BE2C (cell line): ENCODE data around the gene GSTA1.
"Not testable (repeated sequence)": the region's sequence is repeated elsewhere in the genome, so short reads cannot be mapped to it uniquely, and the experiment has no call there.

Source experiments
- DNase-seq: peaks from one replicate; pipeline ENCODE4 v3.0.0-alpha.2; 2020
- H3K27me3 ChIP-seq: fragments of 250-450 bp; sonication (Bioruptor Pico); 2 replicates; pipeline ENCODE4 v1.5.1; 2020; ENCODE audit warnings: mild to moderate bottlenecking
- H3K36me3 ChIP-seq: fragments of 250-450 bp; sonication (Bioruptor Pico); 2 replicates; pipeline ENCODE4 v1.5.1; 2020; ENCODE audit warnings: mild to moderate bottlenecking
- H3K4me1 ChIP-seq: fragments of 250-450 bp; sonication (Bioruptor Pico); 2 replicates; pipeline ENCODE4 v1.5.1; 2020
- H3K4me3 ChIP-seq: 2 replicates; pipeline ENCODE4 v1.5.1; 2011; ENCODE audit warnings: low read depth, low read length
- H3K9me3 ChIP-seq: fragments of 250-450 bp; sonication (Bioruptor Pico); 2 replicates; pipeline ENCODE4 v1.5.1; 2020
- CTCF ChIP-seq: IDR thresholded peaks from 2 replicates; pipeline ENCODE4 v1.5.1; 2012; ENCODE audit warnings: mild to moderate bottlenecking, low read depth, low read length

GSTA1 gene

GRCh38 chr6:52760105-52760765, 43.4 kb downstream of the GSTA1 start:
- no peak for TF ChIP-seq CTCF
- no peak for DNase-seq
- no peaks in the 10 kb centered on the region for H3K4me1 ChIP-seq
- H3K4me3 ChIP-seq = no peak overlapping the region
- H3K9me3 ChIP-seq = no peaks in the 10 kb centered on the region
- H3K36me3 ChIP-seq = no peaks in the 10 kb centered on the region
- no peaks in the 10 kb centered on the region for H3K27me3 ChIP-seq

DNA sequence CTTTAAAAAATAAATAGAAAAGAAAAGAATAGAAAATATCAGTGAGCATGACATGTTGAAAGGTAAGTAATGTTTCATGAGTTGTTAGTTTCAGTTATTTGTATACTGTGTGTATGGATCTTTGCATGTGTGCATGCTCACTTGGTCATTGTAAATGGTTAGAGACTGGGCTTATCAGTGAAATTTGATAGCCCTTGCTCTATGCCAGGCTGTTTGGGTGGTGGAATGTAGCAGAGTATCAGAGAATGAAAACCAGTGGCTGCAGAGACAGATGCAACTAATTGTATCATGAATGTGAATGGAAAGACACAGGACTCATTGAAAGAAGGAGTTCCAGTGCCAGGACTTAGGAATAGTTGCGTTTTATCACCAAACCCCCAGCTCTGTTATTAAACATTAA, 44.5 kb downstream of the GSTA1 start:
- no peaks in the 10 kb centered on the region for H3K36me3 ChIP-seq
- H3K9me3 ChIP-seq = no peaks in the 10 kb centered on the region
- H3K4me3 ChIP-seq = no peak overlapping the region
- DNase-seq = no peak
- TF ChIP-seq CTCF = no peak
- no peaks in the 10 kb centered on the region for H3K27me3 ChIP-seq
- H3K4me1 ChIP-seq = no peaks in the 10 kb centered on the region

GRCh38 chr6:52757651-52758338, 45.8 kb downstream of the GSTA1 start:
- H3K4me1 ChIP-seq, H3K27me3 ChIP-seq, H3K9me3 ChIP-seq, DNase-seq, H3K36me3 ChIP-seq, H3K4me3 ChIP-seq: not testable (repeated sequence)

GRCh38 chr6:52754443-52754842, 49.2 kb downstream of the GSTA1 start:
- H3K36me3 ChIP-seq = no peaks in the 10 kb centered on the region
- no peak overlapping the region for H3K4me3 ChIP-seq
- no peaks in the 10 kb centered on the region for H3K27me3 ChIP-seq
- no peaks in the 10 kb centered on the region for H3K9me3 ChIP-seq
- TF ChIP-seq CTCF = no peak
- H3K4me1 ChIP-seq = no peaks in the 10 kb centered on the region
- no peak for DNase-seq

DNA sequence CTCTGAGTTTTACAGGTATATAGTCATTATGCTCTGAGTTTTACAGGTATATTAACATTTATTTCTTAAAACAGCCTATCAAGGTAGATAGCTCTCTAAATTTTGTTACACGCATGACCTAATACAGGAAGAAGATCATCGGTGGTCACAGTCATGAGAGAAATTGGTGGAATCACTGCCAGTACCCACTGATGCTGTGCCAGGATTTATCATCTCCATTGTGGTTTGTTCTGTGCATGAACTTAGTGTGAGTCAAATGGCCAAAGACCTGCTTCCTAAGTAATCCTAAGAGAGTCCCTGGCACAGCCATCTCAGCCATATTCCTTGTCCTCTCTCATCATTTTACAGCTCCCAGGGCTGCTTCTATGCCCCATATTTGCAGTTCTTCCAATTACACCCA, 50.5 kb downstream of the GSTA1 start:
- H3K9me3 ChIP-seq, H3K4me1 ChIP-seq, H3K36me3 ChIP-seq, DNase-seq, H3K27me3 ChIP-seq, H3K4me3 ChIP-seq: not testable (repeated sequence)

DNA sequence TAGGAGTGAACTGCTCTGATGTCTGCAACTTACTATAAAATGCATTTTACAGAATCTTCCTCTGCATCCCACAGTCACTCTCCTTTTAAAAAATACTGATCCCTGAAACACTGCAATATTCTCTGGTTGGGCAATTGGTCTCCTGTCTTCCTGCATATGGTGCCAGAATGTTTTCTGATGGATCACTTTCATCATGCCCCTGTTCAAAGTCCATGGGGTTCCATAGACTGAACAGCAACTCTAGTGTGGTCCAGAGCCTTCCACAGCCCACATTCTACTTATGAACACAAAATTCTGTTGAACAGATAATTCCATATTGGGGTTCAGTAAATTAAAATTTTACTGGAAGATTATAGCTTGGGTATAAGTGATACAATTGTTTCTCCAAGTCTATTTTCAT, 51.3 kb downstream of the GSTA1 start:
- H3K4me1 ChIP-seq = no peaks in the 10 kb centered on the region
- no peaks in the 10 kb centered on the region for H3K36me3 ChIP-seq
- no peaks in the 10 kb centered on the region for H3K27me3 ChIP-seq
- H3K9me3 ChIP-seq = no peaks in the 10 kb centered on the region
- TF ChIP-seq CTCF = no peak
- DNase-seq = no peak
- no peak overlapping the region for H3K4me3 ChIP-seq

- Histone ChIP-seq H3K27me3 (no peaks in the 10 kb centered on the region), H3K4me1 (no peaks in the 10 kb centered on the region)
- DNase-seq = no peak
Observed at GRCh38 chr6:52749556-52750152, 54.0 kb downstream of the GSTA1 start.

DNA sequence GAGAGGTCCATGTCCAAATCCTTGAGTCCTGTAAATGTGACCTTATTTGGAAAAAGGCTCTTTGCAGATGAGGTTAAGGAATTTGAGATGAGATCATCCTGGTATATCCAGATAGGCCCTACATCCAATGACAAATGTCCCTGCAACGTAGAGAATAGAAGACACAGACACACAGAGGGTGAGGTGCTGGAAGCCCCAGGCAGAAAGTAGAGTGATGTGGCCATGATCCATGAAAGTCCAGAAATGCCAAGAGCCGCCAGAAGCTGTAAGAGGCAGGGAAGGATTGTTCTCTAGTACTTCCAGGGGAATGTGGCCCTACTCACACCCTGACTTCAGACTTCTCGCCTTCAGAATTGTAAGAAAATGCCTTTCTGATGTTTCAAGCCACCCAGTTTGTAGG, 56.3 kb downstream of the GSTA1 start:
- H3K9me3 ChIP-seq, H3K4me3 ChIP-seq, H3K36me3 ChIP-seq, DNase-seq, H3K4me1 ChIP-seq, H3K27me3 ChIP-seq: not testable (repeated sequence)

More at GRCh38 chr6:52749556-52750152, 54.0 kb downstream of the GSTA1 start:
- Histone ChIP-seq H3K9me3 (no peaks in the 10 kb centered on the region), H3K36me3 (no peaks in the 10 kb centered on the region), H3K4me3 (no peak overlapping the region)
- no peak for TF ChIP-seq CTCF
